ENCODE results near the gene EMD.
"Not testable (repeated sequence)": the region's sequence is repeated elsewhere in the genome, so short reads cannot be mapped to it uniquely, and the experiment has no call there.

Gene EMD

DNA sequence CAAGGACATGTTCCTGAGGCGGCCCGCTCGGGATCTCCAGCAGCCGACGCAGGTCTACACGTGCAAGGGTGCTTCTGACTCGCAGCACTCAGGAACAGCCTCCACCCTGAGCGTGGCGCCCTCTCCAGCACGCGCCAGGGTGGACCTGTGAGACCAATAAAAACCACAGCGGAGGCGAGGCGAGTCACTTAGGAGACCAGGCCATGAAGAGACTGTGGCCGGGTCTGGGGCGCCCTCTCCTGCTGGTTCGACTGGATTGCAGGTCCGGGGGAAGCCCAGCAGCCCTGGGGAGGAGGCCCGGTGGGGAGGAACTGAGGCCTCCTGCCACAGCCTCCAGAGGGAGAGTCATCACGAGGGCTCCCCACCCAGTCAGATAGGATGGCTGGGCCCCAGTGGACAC lies 9.0 kb downstream of the EMD start:
- not testable (repeated sequence) for FAIRE-seq; DNase-seq (ENCODE audit: extremely low spot score, insufficient read length, low read depth)

DNA sequence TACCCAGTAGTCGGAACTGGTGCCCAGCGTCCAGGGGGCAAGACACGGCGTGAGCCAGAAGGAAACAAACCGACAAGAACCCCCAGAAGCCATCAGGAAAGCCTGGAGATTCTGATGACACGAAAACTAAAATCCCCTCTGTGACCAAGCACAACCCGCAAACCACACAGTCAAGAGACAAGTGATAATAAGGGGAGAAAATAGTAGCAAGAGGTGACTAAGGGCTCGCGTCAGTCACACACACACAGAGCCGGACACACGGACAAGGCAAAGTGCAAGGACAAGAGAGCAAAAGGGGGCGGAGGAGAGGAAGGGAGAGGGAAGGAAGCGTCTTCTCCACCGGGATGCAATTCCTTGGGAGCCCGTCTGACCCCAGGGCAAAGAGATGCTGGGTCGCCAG lies 9.6 kb downstream of the EMD start:
- DNase-seq (ENCODE audit: extremely low spot score, insufficient read length, low read depth): not testable (repeated sequence)
- FAIRE-seq: peak; percentile 98

- not testable (repeated sequence) for DNase-seq (ENCODE audit: extremely low spot score, insufficient read length, low read depth)
- peak; percentile 100 for FAIRE-seq
Observed at GRCh38 chrX:154389812-154390747, 11.0 kb downstream of the EMD start.

- not testable (repeated sequence) for FAIRE-seq; DNase-seq (ENCODE audit: extremely low spot score, insufficient read length, low read depth)
Observed at GRCh38 chrX:154396363-154396762, 17.3 kb downstream of the EMD start.

DNA sequence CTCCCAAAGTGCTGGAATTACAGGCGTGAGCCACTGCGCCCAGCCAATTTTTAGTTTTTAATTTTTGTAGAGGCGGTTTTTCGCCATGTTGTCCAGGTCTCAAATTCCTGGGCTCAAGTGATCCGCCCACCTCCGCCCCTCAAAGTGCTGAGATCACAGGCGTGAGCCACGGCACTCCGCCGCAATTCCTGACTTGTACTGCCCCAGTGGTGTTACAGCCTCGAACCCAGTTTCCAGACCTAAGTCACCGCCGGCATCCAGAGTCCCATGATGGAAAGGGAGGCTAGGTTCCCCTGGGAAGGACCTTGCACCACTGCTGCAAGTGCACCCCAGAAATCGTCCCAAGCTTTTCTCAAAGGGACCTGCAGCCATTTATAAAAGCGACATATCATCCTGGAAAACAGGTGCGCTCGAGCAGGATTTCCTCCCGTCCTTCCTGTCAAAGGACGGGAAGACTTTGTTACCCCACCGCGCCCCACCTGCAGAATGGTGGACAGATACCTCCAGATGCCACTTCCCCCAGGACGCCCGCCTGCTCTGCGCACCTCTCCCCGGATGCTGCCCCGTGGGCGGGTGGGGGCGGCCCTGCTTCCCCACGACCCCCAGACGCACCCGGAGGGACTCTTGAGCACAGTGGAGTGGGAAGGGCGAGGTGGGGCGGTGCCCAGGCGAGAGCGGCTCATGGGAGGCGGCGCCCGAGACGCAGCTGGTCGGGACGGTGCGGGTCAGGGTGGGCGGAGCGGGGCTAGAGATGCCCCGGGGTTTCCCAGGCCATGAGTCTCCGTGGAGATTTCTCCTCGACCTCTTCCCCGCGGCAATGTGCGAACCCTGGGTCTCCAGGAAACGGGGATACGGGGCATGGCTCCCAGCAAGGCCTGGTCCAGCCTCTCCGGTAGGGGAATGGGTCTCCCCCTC lies 18.1 kb downstream of the EMD start:
- peak; percentile 83 for FAIRE-seq

GRCh38 chrX:154397888-154398667 lies 19.0 kb downstream of the EMD start, which contains the start of gene RPL10:
Gene RPL10, plus strand, starts transcription at chrX:154398377. Its CDS starts 143 bp downstream, at chrX:154398520.
- DNase-seq (ENCODE audit: extremely low spot score, insufficient read length, low read depth) (peak; percentile 77), FAIRE-seq (peak; percentile 91)

More for the DNA sequence above, 18.1 kb downstream of the EMD start:
- DNase-seq (ENCODE audit: extremely low spot score, insufficient read length, low read depth): no peak

DNA sequence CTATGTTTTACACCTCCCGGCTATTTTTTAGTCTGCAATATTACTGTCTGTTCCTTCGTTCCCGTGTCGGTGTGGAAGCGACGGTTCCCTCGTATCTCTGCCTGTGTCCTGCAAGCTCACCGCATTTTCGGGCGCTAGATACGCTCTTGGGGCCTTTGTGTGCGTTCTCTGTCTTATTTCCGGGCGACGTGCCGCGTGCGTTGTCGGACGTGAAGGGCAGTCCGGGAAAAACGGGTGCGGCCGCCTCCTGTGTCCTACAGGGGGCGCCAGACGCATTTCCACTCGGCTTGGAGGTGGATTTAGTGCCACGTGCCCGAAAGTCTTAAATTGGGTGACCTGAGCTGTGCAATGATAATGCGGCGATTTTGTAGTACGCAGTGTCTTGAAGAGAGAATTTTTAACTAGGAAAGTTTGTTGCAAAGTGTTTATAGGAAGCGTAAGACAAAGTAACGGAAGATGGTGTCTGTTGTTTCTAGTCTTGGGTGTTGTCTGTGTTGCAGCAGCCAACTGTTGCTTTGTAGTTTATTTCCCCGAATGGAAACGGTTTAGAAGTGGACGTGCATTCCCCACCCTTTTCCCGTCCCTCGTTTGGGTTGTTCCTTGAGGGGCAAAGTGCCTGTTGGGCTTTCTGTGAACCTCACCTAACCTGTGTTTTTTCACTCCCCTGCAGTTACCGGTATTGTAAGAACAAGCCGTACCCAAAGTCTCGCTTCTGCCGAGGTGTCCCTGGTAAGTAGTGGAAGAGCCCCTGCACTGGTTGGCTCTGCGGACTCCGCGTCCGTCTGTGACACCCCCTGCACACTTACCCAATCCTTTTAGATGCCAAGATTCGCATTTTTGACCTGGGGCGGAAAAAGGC lies 19.8 kb downstream of the EMD start:
- FAIRE-seq: no peak
- no peak for DNase-seq (ENCODE audit: extremely low spot score, insufficient read length, low read depth)

- DNase-seq (ENCODE audit: extremely low spot score, insufficient read length, low read depth): no peak
- FAIRE-seq: peak; percentile 18
Observed at GRCh38 chrX:154399527-154400368, 20.7 kb downstream of the EMD start.

DNA sequence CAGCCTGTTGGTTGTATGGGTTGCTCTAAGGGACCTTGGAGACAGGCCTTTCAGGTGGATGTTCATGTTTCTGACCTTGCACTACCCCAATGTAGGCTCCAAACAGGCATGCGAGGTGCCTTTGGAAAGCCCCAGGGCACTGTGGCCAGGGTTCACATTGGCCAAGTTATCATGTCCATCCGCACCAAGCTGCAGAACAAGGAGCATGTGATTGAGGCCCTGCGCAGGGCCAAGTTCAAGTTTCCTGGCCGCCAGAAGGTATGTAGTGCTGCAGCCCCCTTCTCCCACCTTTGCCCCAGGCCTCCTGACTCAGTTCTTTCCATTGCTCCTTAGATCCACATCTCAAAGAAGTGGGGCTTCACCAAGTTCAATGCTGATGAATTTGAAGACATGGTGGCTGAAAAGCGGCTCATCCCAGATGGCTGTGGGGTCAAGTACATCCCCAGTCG lies 21.3 kb downstream of the EMD start:
- not testable (repeated sequence) for DNase-seq (ENCODE audit: extremely low spot score, insufficient read length, low read depth); FAIRE-seq

GRCh38 chrX:154401045-154401799 lies 22.1 kb downstream of the EMD start:
- no peak for FAIRE-seq
- no peak for DNase-seq (ENCODE audit: extremely low spot score, insufficient read length, low read depth)

DNA sequence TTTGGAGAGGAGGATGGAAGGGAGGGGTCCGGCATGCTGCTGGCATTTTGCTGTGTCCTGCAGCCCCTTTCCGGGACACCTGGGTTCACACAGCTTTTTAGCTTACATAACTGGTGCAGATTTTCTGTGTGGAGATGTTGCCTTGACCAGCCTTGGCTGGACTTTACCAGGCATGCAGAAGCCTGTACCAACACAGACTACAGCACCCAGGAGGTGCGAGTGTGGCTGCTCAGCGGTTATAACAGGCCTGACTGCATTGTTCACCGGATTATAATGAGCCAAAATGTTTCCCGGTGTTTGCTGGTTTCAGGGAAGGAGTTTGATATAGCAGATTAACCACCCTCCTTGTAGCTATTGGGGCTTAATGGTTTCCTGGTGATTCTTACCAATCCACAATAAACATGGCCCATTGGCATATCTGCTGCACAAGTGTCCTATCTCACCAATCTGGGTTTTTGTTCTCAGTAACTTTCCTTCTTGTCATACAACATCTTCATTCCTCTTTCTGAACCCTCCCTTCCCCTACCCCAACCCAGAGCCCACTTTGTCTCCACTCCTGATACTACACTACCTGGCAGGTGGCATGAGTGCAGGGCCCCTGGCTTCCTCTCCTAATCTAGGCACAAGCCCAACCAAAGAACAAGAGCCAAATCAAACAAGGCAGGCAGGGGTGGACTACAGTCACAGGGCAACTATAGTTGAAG lies 23.0 kb downstream of the EMD start:
- DNase-seq (ENCODE audit: extremely low spot score, insufficient read length, low read depth) (no peak), FAIRE-seq (no peak)

DNA sequence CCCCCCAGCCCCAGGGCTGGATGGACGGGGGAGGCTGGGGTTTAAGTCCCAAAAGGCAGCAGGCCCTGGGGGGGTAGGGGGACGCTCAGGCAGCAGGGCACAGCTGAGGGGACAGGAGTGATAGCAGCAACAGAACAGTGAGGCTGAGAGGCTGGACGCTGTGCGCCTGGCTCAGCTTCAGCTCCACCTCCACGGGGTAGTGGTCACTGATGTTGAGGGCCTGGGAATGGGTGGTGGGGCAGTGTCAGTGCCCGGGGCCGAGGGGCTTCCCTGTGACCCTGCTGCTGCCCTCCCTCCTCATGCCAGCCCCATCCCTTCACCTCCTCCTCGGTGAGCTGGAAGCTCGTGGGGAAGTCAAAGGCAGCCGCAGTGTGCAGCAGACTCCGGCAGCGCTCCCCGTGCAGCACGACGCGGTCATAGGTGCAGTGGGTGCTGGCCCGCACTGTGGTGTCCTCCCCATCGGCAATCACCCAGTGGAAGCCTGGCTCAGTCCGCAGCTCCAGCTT lies 23.6 kb downstream of the EMD start:
- FAIRE-seq (no peak), DNase-seq (ENCODE audit: extremely low spot score, insufficient read length, low read depth) (no peak)

- FAIRE-seq (no peak), DNase-seq (ENCODE audit: extremely low spot score, insufficient read length, low read depth) (no peak)
Observed at GRCh38 chrX:154403192-154403591, 24.1 kb downstream of the EMD start.

DNA sequence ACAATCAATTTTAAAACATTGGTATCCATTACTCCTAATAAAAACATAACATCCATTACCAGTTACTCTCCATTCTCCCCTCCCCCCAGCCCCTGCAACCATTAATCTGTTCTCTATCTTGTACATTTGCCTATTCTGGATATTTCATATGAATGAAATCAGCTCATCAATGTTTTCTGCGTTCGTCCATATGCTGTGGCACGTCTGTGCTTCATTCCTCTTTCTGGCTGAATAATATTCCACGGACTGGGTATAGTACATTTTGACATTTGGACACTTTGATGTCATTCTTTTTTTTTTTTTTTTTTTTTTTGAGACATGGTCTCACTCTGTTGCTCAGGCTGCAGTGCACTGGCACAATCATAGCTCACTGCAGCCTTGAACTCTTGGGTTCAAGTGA lies 24.8 kb downstream of the EMD start:
- FAIRE-seq (no peak), DNase-seq (ENCODE audit: extremely low spot score, insufficient read length, low read depth) (no peak)

- FAIRE-seq (no peak), DNase-seq (ENCODE audit: extremely low spot score, insufficient read length, low read depth) (no peak)
Observed at GRCh38 chrX:154404625-154405192, 25.6 kb downstream of the EMD start.

DNA sequence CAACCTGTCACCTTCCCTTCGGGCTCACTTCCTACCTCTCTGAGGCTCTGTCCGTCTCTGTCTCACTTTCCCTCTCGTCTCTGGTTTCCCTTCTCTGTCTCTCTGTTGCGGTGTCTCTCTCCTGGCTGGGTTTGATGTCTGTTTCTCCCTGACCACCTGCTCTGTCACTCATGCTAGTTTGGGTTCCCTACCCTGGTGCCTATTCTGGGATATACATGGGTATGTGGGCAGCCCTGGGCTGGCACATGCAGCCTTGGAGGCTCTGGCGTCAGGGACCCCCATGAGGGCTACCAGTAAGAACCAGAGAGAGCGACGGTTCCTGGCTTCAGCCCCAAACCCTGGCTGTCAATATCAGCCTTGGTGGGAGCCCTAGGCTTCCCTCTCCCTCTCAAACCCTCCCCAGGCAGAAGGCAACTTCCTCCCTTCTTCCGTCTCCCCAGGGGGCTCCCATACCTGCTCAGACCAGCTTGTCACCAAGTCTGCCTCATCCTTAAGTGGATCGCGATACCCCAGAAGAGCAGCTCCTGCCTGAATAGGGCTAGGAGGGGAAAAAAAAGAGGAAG lies 29.6 kb downstream of the EMD start:
- FAIRE-seq: no peak
- DNase-seq (ENCODE audit: extremely low spot score, insufficient read length, low read depth): no peak

Measured in GM18507 (cell line).